PC-3 (cell line): ENCODE results near the gene ZNF628. TPM values are rescaled to one million over a fixed set of nuclear protein-coding genes. Genes with fewer than 3 reads are reported as not detected.
A peak's percentile ranks its signal among the peaks of the same experiment; 100 is the strongest.

Experiments
- ATAC-seq: fragments of 200-7000 bp; cut with Tn5 transposase; 2 replicates; pipeline ENCODE4 v1.9.1; 2020; ENCODE audit warnings: mild to moderate bottlenecking, moderate library complexity
- BruUV-seq: library from RNA; stranded (reverse); fragments of 400-500 nt; replicated peaks from 2 replicates; lab custom pipeline; 2021; lab: Mats Ljungman, UMichigan
- CTCF ChIA-PET: fragments of 300-600 bp; sonication (Branson Sonifier 250); formaldehyde crosslinking; loops from one replicate; lab custom pipeline; 2022; ENCODE audit warnings: antibody characterized with exemption; lab: Charles Lee
- POLR2A ChIA-PET: fragments of 300-600 bp; sonication (Branson Sonifier 250); formaldehyde crosslinking; loops from one replicate; lab custom pipeline; 2022; ENCODE audit warnings: antibody characterized with exemption; ENCODE audit not compliant: unreplicated experiment; lab: Charles Lee
- DNase-seq: peaks from one replicate; pipeline ENCODE4 v3.0.0-alpha.2; 2015
- H2AFZ ChIP-seq: fragments of 300-600 bp; sonication (generic); 2 replicates; pipeline ENCODE4 v1.6.0; 2016; ENCODE audit warnings: antibody characterized with exemption, low read length
- H3F3A ChIP-seq: fragments of 300-600 bp; sonication (generic); one replicate; pipeline ENCODE4 v1.6.0; 2017; ENCODE audit warnings: antibody characterized with exemption, low read length, control low read depth, mild to moderate bottlenecking; ENCODE audit not compliant: unreplicated experiment
- H3K27ac ChIP-seq: fragments of 300-600 bp; sonication (generic); 2 replicates; pipeline ENCODE4 v1.5.1; 2016; ENCODE audit warnings: mild to moderate bottlenecking, low read length
- H3K27me3 ChIP-seq: fragments of 300-600 bp; sonication (generic); 2 replicates; pipeline ENCODE4 v1.6.1; 2016; ENCODE audit warnings: low read length, mixed read lengths
- H3K36me3 ChIP-seq: fragments of 300-600 bp; sonication (generic); 2 replicates; pipeline ENCODE4 v1.6.1; 2016; ENCODE audit warnings: low read depth, mixed run types, low read length, mixed read lengths
- H3K4me1 ChIP-seq: fragments of 300-600 bp; sonication (generic); 2 replicates; pipeline ENCODE4 v1.5.1; 2016; ENCODE audit warnings: low read length; ENCODE audit not compliant: insufficient read depth
- H3K4me2 ChIP-seq: fragments of 300-600 bp; sonication (generic); 2 replicates; pipeline ENCODE4 v1.6.0; 2016; ENCODE audit warnings: low read length
- H3K4me3 ChIP-seq: fragments of 300-600 bp; sonication (generic); 2 replicates; pipeline ENCODE4 v1.5.1; 2016; ENCODE audit warnings: mild to moderate bottlenecking, low read length, mixed read lengths
- H3K79me2 ChIP-seq: fragments of 300-600 bp; sonication (generic); 2 replicates; pipeline ENCODE4 v1.6.1; 2017; ENCODE audit warnings: low read length, mixed read lengths
- H3K9ac ChIP-seq: fragments of 300-600 bp; sonication (generic); 2 replicates; pipeline ENCODE4 v1.6.0; 2016; ENCODE audit warnings: mild to moderate bottlenecking, low read length
- H3K9me2 ChIP-seq: fragments of 300-600 bp; sonication (generic); replicated peaks from 2 replicates; pipeline ENCODE4 v1.6.1; 2016; ENCODE audit warnings: mixed run types, low read length, mixed read lengths
- H3K9me3 ChIP-seq: fragments of 300-600 bp; sonication (generic); 2 replicates; pipeline ENCODE4 v1.6.1; 2016; ENCODE audit warnings: low read length, mixed read lengths
- H4K20me1 ChIP-seq: fragments of 300-600 bp; sonication (generic); 2 replicates; pipeline ENCODE4 v1.6.1; 2016; ENCODE audit warnings: low read length, mixed read lengths
- EZH2 ChIP-seq: fragments of 300-600 bp; sonication (generic); IDR thresholded peaks from one replicate; pipeline ENCODE4 v1.6.1; 2017; ENCODE audit warnings: antibody characterized with exemption, mild to moderate bottlenecking, low read length; ENCODE audit not compliant: unreplicated experiment
- EZH2phosphoT487 ChIP-seq: fragments of 300-600 bp; sonication (generic); IDR thresholded peaks from 2 replicates; pipeline ENCODE4 v1.6.1; 2018; ENCODE audit warnings: mild to moderate bottlenecking, antibody characterized with exemption, low read length, borderline replicate concordance
- intact Hi-C: fragments of 100-400 bp; cut with micrococcal nuclease; formaldehyde crosslinking; loops from 2 replicates; pipeline ENCODE4 v1.9.0; 2023
- total RNA-seq: library from RNA; depleted of rRNA; stranded (reverse); fragments of >200 nt; gene quantifications from 2 replicates; pipeline ENCODE4 v1.2.3, GENCODE V29; 2014
- TF ChIP-seq, protein P1 (sequence below): fragments of 300-600 bp; sonication (generic); conservative IDR thresholded peaks from 2 replicates; pipeline ENCODE4 v1.5.1; 2017; ENCODE audit warnings: antibody characterized with exemption, low read depth, mild to moderate bottlenecking, low read length

Gene ZNF628
- total RNA-seq, 1 experiment from 2014 or later, result 11.8 TPM

DNA sequence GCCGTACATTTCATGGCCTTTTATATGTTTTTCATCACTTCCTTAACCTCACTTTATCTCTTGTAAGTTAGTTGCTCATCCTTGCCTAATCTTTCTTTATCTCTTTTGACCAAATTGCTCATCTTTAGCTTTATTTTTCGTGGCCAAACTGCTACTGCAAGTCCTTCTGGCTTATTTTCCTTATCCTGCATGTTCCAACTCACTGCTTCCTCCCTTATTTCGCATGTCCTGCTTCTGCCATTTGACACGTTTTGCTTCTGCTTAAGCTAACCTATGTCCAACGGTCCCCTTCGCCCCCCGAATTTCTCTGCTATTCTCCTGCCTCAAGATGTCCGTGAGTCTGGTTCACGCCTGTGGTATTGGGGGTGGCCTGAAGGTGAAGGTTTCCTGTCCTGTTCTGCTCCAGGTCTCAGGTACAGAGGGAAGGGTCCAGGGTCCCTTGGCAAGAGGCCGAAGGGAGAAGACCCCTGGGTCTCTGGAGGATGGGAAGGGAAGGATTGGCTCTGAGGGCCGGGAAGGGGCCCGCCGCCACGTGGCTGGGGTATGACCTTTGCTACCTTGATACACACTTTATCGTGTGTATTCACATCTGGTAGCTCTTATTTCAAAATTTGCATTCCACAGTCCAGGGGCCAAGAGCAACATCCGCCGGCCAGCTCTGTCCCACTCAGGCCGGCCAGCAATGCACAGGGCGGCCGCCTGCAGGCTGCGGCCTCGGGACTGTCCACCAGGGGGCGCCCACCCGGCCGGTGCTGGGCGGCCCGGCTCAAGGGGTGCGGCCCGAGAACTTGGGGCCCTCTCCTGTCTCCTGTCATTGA, 9.0 kb upstream of the ZNF628 start:
- H4K20me1 ChIP-seq, result no peaks in the 10 kb centered on the region
- H3K4me3 ChIP-seq, result peak overlapping the region; percentile 20; the same call in 1 of the 2 replicates
- no peaks in the 10 kb centered on the region for H3F3A ChIP-seq
- H3K4me1 ChIP-seq, result peaks cover 8% of the 10 kb centered on the region
- H3K79me2 ChIP-seq, result no peaks in the 10 kb centered on the region
- H3K9me3 ChIP-seq, result no peaks in the 10 kb centered on the region
- H3K27me3 ChIP-seq, result no peaks in the 10 kb centered on the region
- no peak for TF ChIP-seq EZH2phosphoT487
- TF ChIP-seq EZH2, result no peak
- TF ChIP-seq, protein P1, sequence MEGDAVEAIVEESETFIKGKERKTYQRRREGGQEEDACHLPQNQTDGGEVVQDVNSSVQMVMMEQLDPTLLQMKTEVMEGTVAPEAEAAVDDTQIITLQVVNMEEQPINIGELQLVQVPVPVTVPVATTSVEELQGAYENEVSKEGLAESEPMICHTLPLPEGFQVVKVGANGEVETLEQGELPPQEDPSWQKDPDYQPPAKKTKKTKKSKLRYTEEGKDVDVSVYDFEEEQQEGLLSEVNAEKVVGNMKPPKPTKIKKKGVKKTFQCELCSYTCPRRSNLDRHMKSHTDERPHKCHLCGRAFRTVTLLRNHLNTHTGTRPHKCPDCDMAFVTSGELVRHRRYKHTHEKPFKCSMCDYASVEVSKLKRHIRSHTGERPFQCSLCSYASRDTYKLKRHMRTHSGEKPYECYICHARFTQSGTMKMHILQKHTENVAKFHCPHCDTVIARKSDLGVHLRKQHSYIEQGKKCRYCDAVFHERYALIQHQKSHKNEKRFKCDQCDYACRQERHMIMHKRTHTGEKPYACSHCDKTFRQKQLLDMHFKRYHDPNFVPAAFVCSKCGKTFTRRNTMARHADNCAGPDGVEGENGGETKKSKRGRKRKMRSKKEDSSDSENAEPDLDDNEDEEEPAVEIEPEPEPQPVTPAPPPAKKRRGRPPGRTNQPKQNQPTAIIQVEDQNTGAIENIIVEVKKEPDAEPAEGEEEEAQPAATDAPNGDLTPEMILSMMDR, result peak; percentile 99
- intact Hi-C loops, result loop anchor here (1.0 kb wide), 1 partner anchor 37 kb away; no protein-coding TSS in a partner anchor
- ChIA-PET CTCF (interaction anchor here (0.5 to 2.0 kb wide), 11 partner anchors 9 to 1983 kb away, joined by 3 to 33 read pairs (median 4); partner anchors contain the start of genes NAT14 and ZNF628), POLR2A (interaction anchor here (0.5 to 0.7 kb wide), 2 partner anchors 157 to 184 kb away, joined by 5 read pairs; partner anchors contain the start of gene ZNF784)
- peak overlapping the region; percentile 73 for H3K4me2 ChIP-seq
- DNase-seq (peak; percentile 68), ATAC-seq (peak; percentile 94)
- no peak overlapping the region for H3K9ac ChIP-seq
- no peaks in the 10 kb centered on the region for H3K9me2 ChIP-seq
- BruUV-seq, result no TSS peak
- H3K36me3 ChIP-seq, result no peaks in the 10 kb centered on the region
- no peak overlapping the region for H3K27ac ChIP-seq
- peak overlapping the region; percentile 75 for H2AFZ ChIP-seq

DNA sequence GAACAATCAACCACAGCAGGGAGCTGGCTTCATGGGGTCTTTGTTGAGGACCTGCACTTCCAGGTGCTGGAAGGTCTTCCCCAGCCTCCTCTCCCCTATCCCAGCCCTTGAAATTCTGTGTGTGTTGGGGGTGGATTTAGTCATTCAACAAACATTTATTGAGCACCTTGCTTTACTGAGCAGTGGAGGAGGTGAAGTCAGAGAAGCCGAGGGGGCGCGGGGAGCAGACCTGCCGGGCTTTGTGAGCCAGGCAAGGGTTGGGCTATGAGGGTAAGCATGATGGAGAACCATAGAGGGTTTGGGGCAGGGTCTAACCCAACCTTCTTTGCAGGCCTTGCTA, 8.4 kb upstream of the ZNF628 start:
- BruUV-seq, result no TSS peak
- H3K4me2 ChIP-seq, result peak overlapping the region; percentile 73
- ChIA-PET CTCF (interaction anchor here (1.1 to 2.0 kb wide), 3 partner anchors 17 to 163 kb away, joined by 3 to 33 read pairs (median 7); partner anchors contain the start of gene NAT14), POLR2A (no interaction called here)
- no peak for DNase-seq
- no peaks in the 10 kb centered on the region for H3K79me2 ChIP-seq
- no peaks in the 10 kb centered on the region for H3F3A ChIP-seq
- H3K27me3 ChIP-seq, result no peaks in the 10 kb centered on the region
- no peaks in the 10 kb centered on the region for H3K9me2 ChIP-seq
- H3K9me3 ChIP-seq, result no peaks in the 10 kb centered on the region
- peak overlapping the region; percentile 75 for H2AFZ ChIP-seq
- H3K36me3 ChIP-seq, result no peaks in the 10 kb centered on the region
- peak; percentile 52 for ATAC-seq
- no peak overlapping the region for H3K9ac ChIP-seq
- H4K20me1 ChIP-seq, result no peaks in the 10 kb centered on the region
- peak overlapping the region; percentile 20; the same call in 1 of the 2 replicates for H3K4me3 ChIP-seq
- peaks cover 11% of the 10 kb centered on the region for H3K4me1 ChIP-seq
- TF ChIP-seq EZH2phosphoT487, result no peak
- TF ChIP-seq, protein P1, result 0 out of 2 replicates have a peak, but pooled peaks have one; percentile 21
- intact Hi-C loops, result loop anchor here (1.0 kb wide), 1 partner anchor 36 kb away; no protein-coding TSS in a partner anchor
- H3K27ac ChIP-seq, result no peak overlapping the region
